Activated naive CD4-positive, alpha-beta T cell treated with anti-CD3 and anti-CD28 coated beads, Interleukin-2, amount 50 U/mL, for 72 hours (primary cell): ENCODE results near the gene SERP2. TPM values are rescaled to one million over a fixed set of nuclear protein-coding genes. Genes with fewer than 3 reads are reported as not detected.

Experiments used
- ATAC-seq, 2 donors: fragments of 150-1000 bp; cut with Tn5 transposase; 2 replicates each; pipeline ENCODE4 v1.10.0; 2021; ENCODE audit warnings: mild to moderate bottlenecking in 2 of 2, moderate library complexity in 2 of 2
- DNase-seq, 2 donors: peaks; one replicate each; pipeline ENCODE4 v3.0.0; 2021 to 2022; ENCODE audit warnings: low spot score in 2 of 2
- H3K27ac Mint-ChIP-seq, 2 donors: one replicate each; pipeline ENCODE4 v1.8.0; 2022; ENCODE audit warnings: mild to moderate bottlenecking in 2 of 2, mixed read lengths in 2 of 2
- H3K36me3 Mint-ChIP-seq, 2 donors: one replicate each; pipeline ENCODE4 v1.8.0; 2022; ENCODE audit warnings: mixed read lengths in 2 of 2
- H3K9me3 Mint-ChIP-seq, 2 donors: one replicate each; pipeline ENCODE4 v1.8.0; 2022; ENCODE audit warnings: mixed read lengths in 2 of 2
- total RNA-seq, 2 donors: library from RNA; stranded (reverse); gene quantifications; one replicate each; pipeline ENCODE4 v1.2.3, GENCODE V29; 2022

Gene SERP2
- total RNA-seq, 2 donors from 2014 or later: 0.43 to 2.2 TPM

- DNase-seq (no peak), ATAC-seq (no peak)
- Mint-ChIP-seq H3K27ac (no peak overlapping the region), H3K9me3 (no peaks in the 10 kb centered on the region), H3K36me3 (no peaks in the 10 kb centered on the region)
Observed at GRCh38 chr13:44397766-44398223, 24.2 kb downstream of the SERP2 start.

DNA sequence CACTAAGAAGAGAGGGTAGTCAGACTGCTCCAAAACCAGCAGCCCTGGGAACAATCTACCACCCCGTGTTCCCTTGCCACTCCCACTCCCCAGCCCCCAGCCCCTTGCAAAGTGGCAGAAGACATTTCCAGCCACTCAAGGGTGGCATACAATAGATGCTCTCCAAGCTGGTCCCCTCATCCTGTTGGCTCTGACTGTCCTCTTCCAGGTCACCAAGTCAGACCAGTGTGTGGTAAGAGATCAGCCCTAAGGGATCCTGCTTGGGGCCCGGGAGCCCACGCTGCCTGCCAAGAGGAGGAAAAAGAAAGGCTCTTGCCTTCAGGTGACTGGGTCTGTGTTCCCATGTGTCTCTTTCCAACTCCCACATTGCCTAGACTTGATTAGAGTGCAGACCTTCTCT lies 25.0 kb downstream of the SERP2 start:
- no peak overlapping the region for H3K27ac Mint-ChIP-seq
- ATAC-seq (no peak), DNase-seq (no peak)
- no peaks in the 10 kb centered on the region for H3K36me3 Mint-ChIP-seq
- H3K9me3 Mint-ChIP-seq: no peaks in the 10 kb centered on the region

DNA sequence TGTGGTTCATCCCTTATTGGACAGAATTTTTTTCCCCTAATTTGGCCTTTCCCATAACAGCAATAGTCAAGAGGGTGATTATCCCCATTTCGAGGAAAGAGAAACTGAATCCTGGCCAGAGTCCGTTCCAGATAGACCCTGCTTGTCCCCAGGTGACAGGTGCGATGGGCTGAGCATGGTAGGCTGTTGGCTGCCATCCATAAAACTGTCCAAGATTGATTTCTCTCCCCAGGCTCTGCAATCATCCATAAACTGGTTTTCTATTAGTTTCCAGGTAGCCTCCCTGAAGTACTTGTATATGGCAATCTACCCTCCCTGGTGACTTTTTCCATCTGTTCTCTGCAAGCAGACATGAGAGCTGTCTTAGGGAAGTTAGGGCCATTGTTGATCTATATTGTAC lies 25.4 kb downstream of the SERP2 start:
- Mint-ChIP-seq H3K27ac (no peak overlapping the region), H3K9me3 (no peaks in the 10 kb centered on the region)

GRCh38 chr13:44400736-44401135 lies 27.1 kb downstream of the SERP2 start:
- ATAC-seq (no peak), DNase-seq (no peak)
- Mint-ChIP-seq H3K36me3 (no peaks in the 10 kb centered on the region), H3K27ac (no peak overlapping the region), H3K9me3 (no peaks in the 10 kb centered on the region)

More for the DNA sequence above, 25.4 kb downstream of the SERP2 start:
- no peak for ATAC-seq
- no peaks in the 10 kb centered on the region for H3K36me3 Mint-ChIP-seq
- no peak for DNase-seq

GRCh38 chr13:44401577-44401976 lies 28.0 kb downstream of the SERP2 start:
- H3K9me3 Mint-ChIP-seq: no peaks in the 10 kb centered on the region
- no peaks in the 10 kb centered on the region for H3K36me3 Mint-ChIP-seq
- ATAC-seq (no peak), DNase-seq (no peak)
- no peak overlapping the region for H3K27ac Mint-ChIP-seq

GRCh38 chr13:44402899-44403445 lies 29.3 kb downstream of the SERP2 start:
- Mint-ChIP-seq H3K27ac (no peak overlapping the region), H3K9me3 (no peaks in the 10 kb centered on the region), H3K36me3 (no peaks in the 10 kb centered on the region)
- no peak for DNase-seq
- no peak for ATAC-seq

GRCh38 chr13:44403461-44404056 lies 29.9 kb downstream of the SERP2 start:
- Mint-ChIP-seq H3K36me3 (no peaks in the 10 kb centered on the region), H3K9me3 (no peaks in the 10 kb centered on the region), H3K27ac (no peak overlapping the region)
- DNase-seq: no peak
- no peak for ATAC-seq

DNA sequence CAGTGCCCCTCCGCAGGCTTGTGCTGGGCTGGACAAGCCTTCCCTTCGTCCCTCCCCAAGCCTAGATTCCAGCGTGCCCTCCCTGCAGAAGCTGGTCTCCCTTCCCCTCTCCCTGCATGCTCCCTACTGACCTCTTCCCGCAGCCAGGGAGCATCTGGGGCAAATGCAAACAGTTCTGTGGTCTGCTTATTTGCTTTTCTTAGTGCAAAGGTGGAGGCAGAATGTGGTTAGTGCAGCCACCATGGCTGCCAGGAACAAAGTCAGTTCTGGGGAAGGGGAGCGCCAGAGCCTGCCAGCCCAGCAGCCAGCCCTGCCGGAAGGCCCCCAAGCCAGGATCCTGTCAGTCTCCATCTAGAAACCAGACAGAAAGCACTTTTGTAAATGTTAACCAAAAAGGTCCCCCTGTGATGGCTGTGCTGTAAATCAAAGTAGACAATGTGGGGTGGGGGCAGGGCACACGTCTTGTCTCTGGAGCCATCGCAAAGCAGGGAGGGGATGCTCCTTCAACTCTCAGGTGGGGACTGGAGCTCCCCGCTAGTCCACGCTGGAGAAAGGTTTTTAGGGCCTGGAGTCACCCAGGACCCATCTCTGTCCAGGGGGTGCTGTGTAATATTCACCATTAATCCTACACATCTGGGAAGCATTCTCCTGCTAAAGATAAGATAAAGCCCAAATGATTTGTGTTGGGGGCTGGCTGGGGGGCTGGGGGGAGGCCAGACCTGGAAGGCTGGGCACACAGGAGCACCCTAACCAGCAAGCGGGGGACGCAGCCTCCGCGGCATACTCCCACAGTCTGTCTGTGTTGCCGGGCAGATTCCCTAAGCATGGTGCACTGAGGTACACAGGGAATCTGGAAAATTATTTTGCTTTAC lies 30.9 kb downstream of the SERP2 start:
- DNase-seq (no peak), ATAC-seq (no peak)
- no peaks in the 10 kb centered on the region for H3K9me3 Mint-ChIP-seq
- no peak overlapping the region for H3K27ac Mint-ChIP-seq
- no peaks in the 10 kb centered on the region for H3K36me3 Mint-ChIP-seq

DNA sequence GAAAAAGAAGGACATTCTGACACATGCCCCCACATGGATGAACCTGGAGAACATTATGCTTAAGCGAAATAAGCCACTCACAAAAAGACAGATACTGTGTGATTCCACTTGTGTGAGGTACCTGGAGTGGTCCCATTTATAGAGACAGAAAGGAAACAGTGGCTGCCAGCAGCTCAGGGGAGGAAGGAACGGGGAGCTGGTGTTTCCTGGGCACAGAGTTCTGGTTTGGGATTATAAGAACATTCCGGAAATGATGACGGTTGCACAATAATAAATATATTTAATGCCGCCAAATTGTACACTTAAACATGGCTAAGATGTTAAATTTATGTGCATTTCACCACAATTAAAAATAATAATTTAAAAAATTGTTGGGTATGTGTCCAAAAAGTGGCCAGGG lies 33.0 kb downstream of the SERP2 start:
- Mint-ChIP-seq H3K27ac (no peak overlapping the region), H3K9me3 (no peaks in the 10 kb centered on the region)
- no peak for DNase-seq

DNA sequence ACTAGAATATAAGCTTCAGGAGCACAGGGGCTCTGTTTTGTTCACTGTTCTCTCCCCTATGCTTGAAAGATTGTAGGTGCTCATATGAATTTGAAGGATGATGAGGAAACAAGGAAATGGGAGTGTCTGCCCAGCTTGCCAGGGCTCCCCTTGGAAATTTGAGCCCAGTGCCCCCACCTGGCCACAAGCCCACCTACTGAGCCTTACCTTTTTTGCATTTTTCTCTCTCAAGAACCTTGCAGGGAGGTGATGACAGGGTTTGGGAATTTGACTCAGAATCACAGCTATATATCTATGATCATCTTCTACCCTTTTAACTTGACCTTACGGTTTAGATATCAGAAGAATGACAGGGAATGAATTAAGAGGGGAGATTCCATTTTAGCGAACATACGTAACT lies 33.8 kb downstream of the SERP2 start:
- no peak overlapping the region for H3K27ac Mint-ChIP-seq
- ATAC-seq (no peak), DNase-seq (no peak)
- H3K36me3 Mint-ChIP-seq: no peaks in the 10 kb centered on the region
- no peaks in the 10 kb centered on the region for H3K9me3 Mint-ChIP-seq

More for the DNA sequence above, 33.0 kb downstream of the SERP2 start:
- ATAC-seq: no peak
- no peaks in the 10 kb centered on the region for H3K36me3 Mint-ChIP-seq

DNA sequence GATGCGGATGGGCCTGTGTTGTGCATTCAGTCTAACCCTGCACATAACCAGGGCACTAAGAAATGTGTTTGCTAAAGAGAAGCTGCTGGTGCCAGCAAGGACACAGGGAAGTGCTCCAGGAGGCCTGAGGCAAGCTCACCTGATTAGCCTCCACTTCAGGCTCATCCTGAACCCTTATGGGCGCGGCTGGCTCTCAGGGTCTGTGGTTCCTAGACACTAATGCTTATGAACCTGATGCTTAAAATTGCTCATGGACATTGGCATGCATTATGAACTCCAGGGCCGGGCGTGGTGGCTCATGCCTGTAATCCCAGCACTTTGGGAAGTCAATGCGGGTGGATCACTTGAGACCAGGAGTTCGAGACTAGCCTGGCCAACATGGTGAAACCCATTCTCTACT lies 34.3 kb downstream of the SERP2 start:
- ATAC-seq (no peak), DNase-seq (peak in 1 of 2 donors; percentile 14)
- Mint-ChIP-seq H3K9me3 (no peaks in the 10 kb centered on the region), H3K36me3 (no peaks in the 10 kb centered on the region), H3K27ac (no peak overlapping the region)

- ATAC-seq (no peak), DNase-seq (no peak)
- Mint-ChIP-seq H3K36me3 (no peaks in the 10 kb centered on the region), H3K27ac (no peak overlapping the region), H3K9me3 (no peaks in the 10 kb centered on the region)
Observed at GRCh38 chr13:44409595-44409994, 36.0 kb downstream of the SERP2 start.

GRCh38 chr13:44410328-44410859 lies 36.8 kb downstream of the SERP2 start:
- Mint-ChIP-seq H3K36me3 (no peaks in the 10 kb centered on the region), H3K9me3 (no peaks in the 10 kb centered on the region), H3K27ac (no peak overlapping the region)
- ATAC-seq (no peak), DNase-seq (no peak)

DNA sequence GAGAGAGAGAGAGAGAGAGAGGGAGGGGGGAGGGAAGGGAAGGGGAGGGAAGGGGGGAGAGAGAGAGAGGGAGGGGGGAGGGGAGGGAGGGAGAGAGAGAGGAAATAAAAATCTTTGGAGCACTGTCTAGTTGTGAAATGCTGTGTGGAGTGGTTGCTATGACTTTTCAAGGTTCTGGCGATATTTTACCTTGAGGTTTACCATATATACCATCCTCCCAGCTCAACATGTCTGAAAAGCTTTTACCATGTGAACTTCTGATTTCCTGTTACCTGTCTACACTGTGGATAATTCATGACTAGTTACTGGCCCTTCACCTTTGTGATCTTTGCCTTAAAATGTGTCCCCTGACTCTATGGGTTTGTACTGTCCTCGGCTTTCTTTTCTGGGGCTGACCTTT lies 38.2 kb downstream of the SERP2 start:
- ATAC-seq (no peak), DNase-seq (no peak)
- H3K36me3 Mint-ChIP-seq: no peaks in the 10 kb centered on the region
- H3K27ac Mint-ChIP-seq: peak overlapping the region in 1 of 2 donors; percentile 2
- H3K9me3 Mint-ChIP-seq: no peaks in the 10 kb centered on the region

- Mint-ChIP-seq H3K27ac (no peak overlapping the region), H3K9me3 (no peaks in the 10 kb centered on the region), H3K36me3 (no peaks in the 10 kb centered on the region)
- DNase-seq: no peak
- no peak for ATAC-seq
Observed at GRCh38 chr13:44412346-44412935, 38.8 kb downstream of the SERP2 start.

GRCh38 chr13:44413095-44413494 lies 39.5 kb downstream of the SERP2 start:
- H3K27ac Mint-ChIP-seq: no peak overlapping the region
- H3K9me3 Mint-ChIP-seq: no peaks in the 10 kb centered on the region
- ATAC-seq: peak in 1 of 2 donors; percentile 54

GRCh38 chr13:44414716-44415115 lies 41.1 kb downstream of the SERP2 start:
- no peak for DNase-seq
- Mint-ChIP-seq H3K36me3 (no peaks in the 10 kb centered on the region), H3K9me3 (no peaks in the 10 kb centered on the region), H3K27ac (no peak overlapping the region)
- no peak for ATAC-seq

More at GRCh38 chr13:44413095-44413494, 39.5 kb downstream of the SERP2 start:
- DNase-seq: no peak
- H3K36me3 Mint-ChIP-seq: no peaks in the 10 kb centered on the region
